ENCODE data around the gene PRKCB.

GRCh38 chr16:24118126-24118821 lies 282.5 kb downstream of the PRKCB start:
- no peak for TF ChIP-seq CTCF (IDR thresholded peaks at IDR 0.05; ENCODE audit: insufficient read depth, low read length)
- no peak for TF ChIP-seq REST (IDR thresholded peaks at IDR 0.05; ENCODE audit: insufficient replicate concordance, low read depth)
- TF ChIP-seq POLR2AphosphoS5 (IDR thresholded peaks at IDR 0.05; ENCODE audit: low read depth), result no peak

All from HL-60 (cell line).